Osteoblast (primary cell): ENCODE measurements around the gene CMTM8. TPM values are rescaled to one million over a fixed set of nuclear protein-coding genes. Genes with fewer than 3 reads are reported as not detected.

Experiments
- DNase-seq: peaks from one replicate; pipeline ENCODE4 v3.0.0; 2011; ENCODE audit warnings: low spot score, mixed read lengths; ENCODE audit not compliant: insufficient read length; ENCODE audit errors: missing footprints
- H2AFZ ChIP-seq: 2 replicates; pipeline ENCODE4 v1.6.0; 2011; ENCODE audit warnings: mild to moderate bottlenecking, low read length
- H3K27ac ChIP-seq: 2 replicates; pipeline ENCODE4 v1.5.1; 2011; ENCODE audit warnings: mild to moderate bottlenecking, low read depth, low read length, moderate library complexity
- H3K27me3 ChIP-seq: 2 replicates; pipeline ENCODE4 v1.6.0; 2012; ENCODE audit warnings: mild to moderate bottlenecking, control low read depth, inconsistent platforms, low read length, moderate library complexity; ENCODE audit not compliant: insufficient read depth
- H3K36me3 ChIP-seq: 2 replicates; pipeline ENCODE4 v1.5.1; 2011; ENCODE audit warnings: mild to moderate bottlenecking, low read length, control low read depth, moderate library complexity; ENCODE audit not compliant: insufficient read depth
- H3K4me1 ChIP-seq: 2 replicates; pipeline ENCODE4 v1.5.1; 2011; ENCODE audit warnings: mild to moderate bottlenecking, low read length, control low read depth, moderate library complexity; ENCODE audit not compliant: insufficient read depth
- H3K4me2 ChIP-seq: 2 replicates; pipeline ENCODE4 v1.6.0; 2011; ENCODE audit warnings: mild to moderate bottlenecking, low read length; ENCODE audit not compliant: insufficient read depth
- H3K4me3 ChIP-seq: fragments of 200-600 bp; sonication (generic); 3 replicates; pipeline ENCODE4 v1.5.1; 2012; ENCODE audit warnings: mild to moderate bottlenecking, low read length, inconsistent platforms; ENCODE audit not compliant: insufficient read depth
- H3K79me2 ChIP-seq: 2 replicates; pipeline ENCODE4 v1.6.0; 2012; ENCODE audit warnings: mild to moderate bottlenecking, low read length, control low read depth, inconsistent platforms; ENCODE audit not compliant: insufficient read depth
- H3K9me3 ChIP-seq: 2 replicates; pipeline ENCODE4 v1.5.1; 2011; ENCODE audit warnings: low read depth, low read length, control low read depth
- H4K20me1 ChIP-seq: 2 replicates; pipeline ENCODE4 v1.6.0; 2012; ENCODE audit warnings: mild to moderate bottlenecking, low read length, control low read depth; ENCODE audit not compliant: insufficient read depth
- CTCF ChIP-seq: IDR thresholded peaks from 2 replicates; pipeline ENCODE4 v1.5.1; 2011; ENCODE audit warnings: mild to moderate bottlenecking, low read depth, low read length, moderate library complexity; ENCODE audit errors: extremely low read depth
- total RNA-seq: library from RNA; depleted of rRNA; stranded (reverse); fragments of >200 nt; gene quantifications from 2 replicates; pipeline ENCODE4 v1.2.3, GENCODE V29; 2012

The CMTM8 gene
- total RNA-seq, 1 donor, result 1.4 TPM

GRCh38 chr3:32219537-32219936, 18.9 kb upstream of the CMTM8 start:
- TF ChIP-seq CTCF, result no peak
- Histone ChIP-seq H3K27ac (no peak overlapping the region), H3K79me2 (no peaks in the 10 kb centered on the region), H3K4me3 (no peak overlapping the region), H3K36me3 (no peaks in the 10 kb centered on the region), H3K4me1 (no peaks in the 10 kb centered on the region), H2AFZ (no peak overlapping the region), H3K4me2 (no peak overlapping the region), H4K20me1 (no peaks in the 10 kb centered on the region), H3K27me3 (peaks cover 2% of the 10 kb centered on the region), H3K9me3 (no peaks in the 10 kb centered on the region)
- no peak for DNase-seq

- Histone ChIP-seq H3K4me1 (no peaks in the 10 kb centered on the region), H3K36me3 (no peaks in the 10 kb centered on the region), H3K4me2 (no peak overlapping the region), H3K9me3 (no peaks in the 10 kb centered on the region), H3K79me2 (no peaks in the 10 kb centered on the region), H4K20me1 (no peaks in the 10 kb centered on the region), H3K4me3 (no peak overlapping the region), H3K27me3 (peaks cover 2% of the 10 kb centered on the region), H2AFZ (no peak overlapping the region), H3K27ac (no peak overlapping the region)
- DNase-seq, result no peak
- TF ChIP-seq CTCF, result no peak
Observed at GRCh38 chr3:32220006-32220405, 18.5 kb upstream of the CMTM8 start.

GRCh38 chr3:32222950-32223349, 15.5 kb upstream of the CMTM8 start:
- TF ChIP-seq CTCF, result no peak
- peaks cover 15% of the 10 kb centered on the region for H3K4me1 ChIP-seq
- no peak for DNase-seq
- no peaks in the 10 kb centered on the region for H3K27me3 ChIP-seq
- H3K9me3 ChIP-seq, result no peaks in the 10 kb centered on the region
- no peaks in the 10 kb centered on the region for H3K79me2 ChIP-seq
- H4K20me1 ChIP-seq, result no peaks in the 10 kb centered on the region
- no peak overlapping the region for H3K27ac ChIP-seq
- H2AFZ ChIP-seq, result no peak overlapping the region
- H3K4me2 ChIP-seq, result no peak overlapping the region
- H3K36me3 ChIP-seq, result no peaks in the 10 kb centered on the region
- no peak overlapping the region for H3K4me3 ChIP-seq

- no peak for TF ChIP-seq CTCF
- Histone ChIP-seq H3K9me3 (no peaks in the 10 kb centered on the region), H3K4me3 (no peak overlapping the region), H2AFZ (no peak overlapping the region), H3K36me3 (no peaks in the 10 kb centered on the region), H3K4me2 (no peak overlapping the region), H4K20me1 (no peaks in the 10 kb centered on the region), H3K79me2 (no peaks in the 10 kb centered on the region), H3K4me1 (peaks cover 15% of the 10 kb centered on the region), H3K27ac (no peak overlapping the region), H3K27me3 (no peaks in the 10 kb centered on the region)
- no peak for DNase-seq
Observed at GRCh38 chr3:32224016-32224516, 14.4 kb upstream of the CMTM8 start.
